ENCODE measurements around the gene PTTG1. TPM values are rescaled to one million over a fixed set of nuclear protein-coding genes. Genes with fewer than 3 reads are reported as not detected.

Gene PTTG1
- total RNA-seq, 1 donor from 2014 or later, result 98.7 TPM

- intact Hi-C loops (cut with micrococcal nuclease), result loop anchor here (5.0 to 10.0 kb wide), 2 partner anchors 645 to 1127 kb away; partner anchors contain the start of gene GABRB2
Observed at GRCh38 chr5:160420331-160420610, 1.4 kb upstream of the PTTG1 start.

DNA sequence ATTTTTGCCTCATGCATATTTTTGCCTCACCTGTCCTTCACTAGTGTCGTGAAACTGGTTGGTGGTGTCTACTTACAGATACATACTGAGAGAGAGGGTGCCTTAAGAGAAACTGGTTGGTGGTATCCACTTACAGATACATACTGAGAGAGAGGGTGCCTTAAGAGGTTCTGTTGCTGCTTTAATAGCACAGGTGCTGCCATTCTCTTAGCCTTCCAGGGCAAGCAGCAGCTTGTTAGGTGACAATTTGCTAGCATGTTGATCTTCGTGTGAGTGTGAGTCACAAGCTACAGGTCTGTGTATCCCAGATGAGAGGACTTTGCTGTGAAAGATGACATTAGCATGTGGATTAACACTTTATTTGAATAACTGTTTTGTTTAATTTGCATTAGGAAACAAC, 1.4 kb downstream of the PTTG1 start:
- intact Hi-C loops (cut with micrococcal nuclease), result loop anchor here (5.0 to 10.0 kb wide), 2 partner anchors 648 to 1124 kb away; partner anchors contain the start of gene GABRB2

DNA sequence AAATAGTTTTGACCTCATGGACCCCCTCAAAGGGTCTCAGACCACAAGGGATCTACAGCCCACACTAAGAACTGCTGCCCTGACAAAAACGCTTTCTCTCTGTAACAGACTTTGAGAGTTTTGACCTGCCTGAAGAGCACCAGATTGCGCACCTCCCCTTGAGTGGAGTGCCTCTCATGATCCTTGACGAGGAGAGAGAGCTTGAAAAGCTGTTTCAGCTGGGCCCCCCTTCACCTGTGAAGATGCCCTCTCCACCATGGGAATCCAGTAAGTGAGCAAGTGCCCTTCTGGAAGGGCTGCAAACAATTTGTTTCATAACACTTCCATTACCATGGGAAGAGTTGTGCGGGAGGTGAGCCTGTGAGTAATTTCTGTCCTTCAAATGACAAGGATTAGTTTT, 6.0 kb downstream of the PTTG1 start:
- intact Hi-C loops (cut with micrococcal nuclease), result loop anchor here (10.0 kb wide), 1 partner anchor 653 kb away; no protein-coding TSS in a partner anchor

- intact Hi-C loops (cut with micrococcal nuclease), result loop anchor here (10.0 kb wide), 2 partner anchors 193 to 253 kb away; no protein-coding TSS in a partner anchor
Observed at GRCh38 chr5:160432196-160432595, 10.5 kb downstream of the PTTG1 start.

DNA sequence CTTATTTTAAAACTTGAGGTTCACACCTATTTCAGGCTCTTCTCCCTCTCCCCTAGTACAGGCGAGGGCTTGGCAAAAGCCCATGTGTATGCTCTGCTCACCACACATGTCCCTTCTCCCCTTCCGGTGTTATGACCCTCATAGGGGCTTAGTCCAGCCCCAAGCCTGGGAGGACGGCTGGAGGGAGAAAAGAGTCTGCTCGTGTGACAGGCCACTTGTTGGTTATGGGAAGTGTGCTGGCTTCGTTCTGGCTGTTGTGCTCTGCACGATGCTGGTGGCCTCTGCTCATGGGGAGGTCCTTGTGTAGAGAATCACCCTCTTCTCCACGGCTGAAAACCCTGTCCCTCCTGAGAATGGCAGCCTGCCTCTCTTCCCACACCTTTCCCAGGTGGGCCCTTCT, 11.1 kb downstream of the PTTG1 start:
- intact Hi-C loops (cut with micrococcal nuclease), result loop anchor here (10.0 kb wide), 2 partner anchors 192 to 252 kb away; no protein-coding TSS in a partner anchor

GRCh38 chr5:160434022-160434531, 12.4 kb downstream of the PTTG1 start:
- intact Hi-C loops (cut with micrococcal nuclease), result loop anchor here (10.0 kb wide), 2 partner anchors 191 to 251 kb away; no protein-coding TSS in a partner anchor

- intact Hi-C loops (cut with micrococcal nuclease), result loop anchor here (5.0 to 10.0 kb wide), 5 partner anchors 189 to 1112 kb away; partner anchors contain the start of gene GABRB2
Observed at GRCh38 chr5:160435532-160435931, 13.9 kb downstream of the PTTG1 start.

DNA sequence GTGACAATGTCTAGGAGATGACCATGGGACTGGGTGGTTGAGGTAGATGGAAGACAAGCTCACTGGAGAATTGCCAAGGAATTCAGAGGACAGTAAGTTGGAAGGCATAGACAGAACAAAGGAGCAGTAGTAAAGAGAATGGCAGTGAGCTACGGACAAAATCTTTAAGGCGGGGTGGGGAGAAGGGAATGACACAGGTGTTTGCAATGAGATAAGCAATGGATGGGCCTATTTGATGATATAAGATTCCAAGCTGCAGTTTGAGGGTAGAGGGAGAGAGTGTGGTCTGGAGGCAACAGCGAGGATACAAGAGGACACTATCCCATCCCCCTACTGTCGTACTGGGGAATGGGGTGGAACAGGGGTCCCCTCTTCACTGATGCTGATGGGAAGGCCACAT, 14.4 kb downstream of the PTTG1 start:
- intact Hi-C loops (cut with micrococcal nuclease), result loop anchor here (5.0 to 10.0 kb wide), 5 partner anchors 189 to 1111 kb away; partner anchors contain the start of gene GABRB2

DNA sequence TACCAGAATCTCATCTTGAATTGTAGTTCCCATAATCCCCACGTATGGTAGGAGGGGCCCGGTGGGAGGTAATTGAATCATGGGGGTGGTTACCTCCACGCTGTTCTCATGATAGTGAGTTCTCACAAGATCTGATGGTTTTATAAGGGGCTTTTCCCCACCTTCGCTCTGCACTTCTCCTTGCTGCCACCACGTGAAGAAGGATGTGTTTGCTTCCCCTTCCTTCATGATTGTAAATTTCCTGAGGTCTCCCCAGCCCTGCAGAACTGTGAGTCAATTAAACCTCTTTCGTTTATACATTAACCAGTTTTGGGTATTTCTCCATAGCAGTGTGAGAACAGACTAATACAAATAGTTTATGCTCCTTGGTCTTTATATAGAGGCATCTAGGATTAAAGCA, 15.0 kb downstream of the PTTG1 start:
- intact Hi-C loops (cut with micrococcal nuclease), result loop anchor here (5.0 to 10.0 kb wide), 5 partner anchors 188 to 1111 kb away; partner anchors contain the start of gene GABRB2

GRCh38 chr5:160437271-160437670, 15.6 kb downstream of the PTTG1 start:
- intact Hi-C loops (cut with micrococcal nuclease), result loop anchor here (5.0 to 10.0 kb wide), 5 partner anchors 188 to 1110 kb away; partner anchors contain the start of gene GABRB2

GRCh38 chr5:160438316-160439204, 16.9 kb downstream of the PTTG1 start:
- intact Hi-C loops (cut with micrococcal nuclease), result loop anchor here (1.0 to 10.0 kb wide), 11 partner anchors 19 to 1109 kb away; partner anchors contain the start of genes GABRB2 and SLU7

- intact Hi-C loops (cut with micrococcal nuclease), result loop anchor here (1.0 to 10.0 kb wide), 11 partner anchors 20 to 1108 kb away; partner anchors contain the start of genes GABRB2 and SLU7
Observed at GRCh38 chr5:160439205-160439600, 17.5 kb downstream of the PTTG1 start.

DNA sequence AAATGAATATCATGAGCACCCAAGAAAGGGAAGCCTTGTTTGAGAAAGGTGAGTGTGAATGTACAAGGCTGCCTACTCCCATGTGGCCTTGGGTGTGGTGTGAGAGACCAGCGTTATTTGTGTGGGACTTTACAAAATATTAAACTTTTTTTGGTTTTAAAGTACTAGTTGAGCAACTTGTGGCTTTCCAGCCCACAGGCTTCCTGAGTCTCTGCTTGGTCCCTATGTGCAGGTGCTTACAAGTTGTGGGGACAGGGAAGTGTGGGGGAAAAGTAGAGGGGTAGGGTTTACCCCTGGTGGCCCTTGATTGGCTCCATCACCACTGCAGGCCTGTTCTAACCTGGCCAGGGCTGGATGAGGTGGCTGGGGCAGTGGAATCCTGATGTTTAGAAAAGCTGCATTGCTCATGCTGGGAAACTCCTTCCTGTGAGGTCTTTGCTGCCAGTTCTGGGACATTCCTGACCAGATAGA, 19.7 kb downstream of the PTTG1 start:
- intact Hi-C loops (cut with micrococcal nuclease), result no loop called here

- intact Hi-C loops (cut with micrococcal nuclease), result no loop called here
Observed at GRCh38 chr5:160442824-160443431, 21.3 kb downstream of the PTTG1 start.

- intact Hi-C loops (cut with micrococcal nuclease), result no loop called here
Observed at GRCh38 chr5:160444407-160444806, 22.8 kb downstream of the PTTG1 start.

DNA sequence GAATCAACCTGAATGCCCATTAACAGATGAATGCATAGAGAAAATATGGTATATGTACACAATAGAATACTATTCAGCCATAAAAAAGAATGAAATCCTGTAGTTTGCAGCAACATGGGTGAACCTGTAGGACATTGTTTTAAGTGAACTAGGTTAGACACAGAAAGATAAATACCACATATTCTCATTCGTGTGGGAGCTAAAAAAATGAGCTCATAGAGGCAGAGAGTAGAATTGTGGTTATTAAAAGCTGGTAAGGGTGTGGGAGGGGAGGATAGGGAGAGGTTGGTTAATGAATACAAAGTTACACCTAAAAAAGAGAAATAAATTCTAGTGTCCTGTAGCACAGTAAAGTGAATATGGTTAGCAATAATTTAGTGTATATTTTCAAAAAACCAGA, 23.5 kb downstream of the PTTG1 start:
- intact Hi-C loops (cut with micrococcal nuclease), result no loop called here

DNA sequence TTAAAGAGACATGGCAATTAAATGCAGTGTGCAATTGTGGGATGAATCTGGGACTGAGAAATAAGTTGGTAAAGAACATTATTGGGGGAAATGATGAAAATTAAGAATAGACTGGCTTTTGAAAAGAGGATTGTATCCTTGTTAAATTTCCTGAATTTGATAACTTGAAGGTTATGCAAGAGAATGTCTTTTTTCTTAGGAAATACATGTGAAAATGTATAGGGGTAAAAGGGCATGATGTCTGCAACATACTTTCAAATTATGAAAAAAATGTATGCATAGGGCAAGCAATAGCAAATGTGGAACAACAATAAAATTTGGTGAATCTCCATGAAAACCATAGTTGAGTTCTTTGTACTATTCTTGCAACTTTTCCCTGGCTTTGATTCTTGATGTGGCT, 24.1 kb downstream of the PTTG1 start:
- intact Hi-C loops (cut with micrococcal nuclease), result loop anchor here (1.0 kb wide), 1 partner anchor 10 kb away; no protein-coding TSS in a partner anchor

- intact Hi-C loops (cut with micrococcal nuclease), result no loop called here
Observed at GRCh38 chr5:160448886-160449285, 27.2 kb downstream of the PTTG1 start.

DNA sequence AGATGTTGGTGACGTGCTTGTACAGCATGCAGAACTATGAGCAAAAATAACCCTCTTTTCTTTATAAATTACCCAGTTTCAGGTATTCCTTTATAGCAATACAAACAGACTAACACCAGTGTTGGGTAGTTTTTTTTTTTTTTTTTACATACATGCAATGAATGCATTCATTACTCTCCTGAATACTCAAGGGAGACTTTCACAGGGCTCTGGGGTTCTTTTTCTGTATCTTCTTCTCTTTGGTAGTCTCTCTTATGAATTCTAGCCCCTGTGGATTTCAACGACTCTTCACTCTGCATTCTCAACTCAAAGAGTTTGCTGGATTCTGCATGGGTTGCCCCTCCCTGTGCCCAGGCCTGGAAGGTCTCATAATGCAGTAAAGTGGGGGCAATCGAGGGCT, 27.8 kb downstream of the PTTG1 start:
- intact Hi-C loops (cut with micrococcal nuclease), result no loop called here

GRCh38 chr5:160450164-160450932, 28.7 kb downstream of the PTTG1 start:
- intact Hi-C loops (cut with micrococcal nuclease), result loop anchor here (1.0 kb wide), 1 partner anchor 17 kb away; no protein-coding TSS in a partner anchor

DNA sequence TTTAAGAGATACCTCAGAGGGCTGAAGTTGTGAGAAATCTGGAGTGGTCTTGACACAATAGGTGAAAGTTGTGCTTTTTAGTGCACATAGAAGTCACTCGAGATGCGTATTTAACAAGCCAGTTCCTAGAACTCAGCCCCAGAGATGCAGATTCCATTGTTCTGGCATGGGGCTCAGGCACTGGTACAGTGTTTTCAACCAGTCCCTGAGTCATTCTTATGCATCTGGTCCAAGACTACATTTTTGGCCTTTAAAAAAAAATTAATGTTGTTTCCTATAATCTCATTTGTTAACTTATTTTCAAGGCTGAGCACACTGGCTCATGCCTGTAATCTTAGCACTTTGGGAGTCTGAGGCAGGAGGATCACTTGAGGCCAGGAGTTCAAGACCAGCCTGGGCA, 29.6 kb downstream of the PTTG1 start:
- intact Hi-C loops (cut with micrococcal nuclease), result no loop called here

Measured in T-helper 1 cell treated with Interleukin-12 subunit alpha and Interleukin-12 subunit beta and Interleukin-4 antibody, amounts not matched to agents 30 ng/mL and 1 ng/mL, for 36 hours (primary cell).